ENCODE results near the gene LHB. TPM values are rescaled to one million over a fixed set of nuclear protein-coding genes. Genes with fewer than 3 reads are reported as not detected.
"Not testable (repeated sequence)": the region's sequence is repeated elsewhere in the genome, so short reads cannot be mapped to it uniquely, and the experiment has no call there.

The LHB gene
- total RNA-seq, 1 donor from 2014 or later, result not detected

DNA sequence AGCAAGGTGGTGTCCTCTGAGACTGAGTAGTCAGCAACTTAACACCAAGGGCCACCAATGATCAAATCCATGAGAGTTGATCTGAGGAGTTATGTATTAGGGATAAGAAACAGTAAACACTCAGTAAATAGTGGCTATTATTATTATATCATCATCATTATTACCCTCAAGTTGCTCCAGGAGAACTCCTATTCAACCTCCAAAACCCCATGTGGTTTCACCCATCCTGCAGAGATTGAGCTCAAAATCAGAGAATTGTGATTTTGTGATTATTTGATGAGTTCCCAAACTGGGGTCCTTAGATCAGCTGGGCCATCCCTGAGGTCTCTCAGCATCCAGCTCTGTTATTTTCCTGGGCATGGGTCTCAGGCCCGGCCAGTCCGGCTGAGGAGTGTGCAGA is 44.1 kb upstream of the LHB start:
- no peak for DNase-seq (ENCODE audit: low spot score in 2 of 2, unreplicated experiment in 2 of 2)
- Mint-ChIP-seq H3K9me3 (no peaks in the 10 kb centered on the region), H3K36me3 (peaks cover 4% of the 10 kb centered on the region), H3K4me3 (no peak overlapping the region), H3K27ac (no peak overlapping the region), H3K4me1 (peaks cover 41% of the 10 kb centered on the region), H3K27me3 (ENCODE audit: low read depth) (peaks cover 24% of the 10 kb centered on the region)
- no peak for TF ChIP-seq CTCF (IDR thresholded peaks at IDR 0.05; ENCODE audit: unreplicated experiment)

- Mint-ChIP-seq H3K36me3 (peaks cover 4% of the 10 kb centered on the region), H3K27me3 (ENCODE audit: low read depth) (peaks cover 25% of the 10 kb centered on the region), H3K27ac (no peak overlapping the region), H3K9me3 (no peaks in the 10 kb centered on the region), H3K4me3 (no peak overlapping the region), H3K4me1 (peaks cover 27% of the 10 kb centered on the region)
- no peak for TF ChIP-seq CTCF (IDR thresholded peaks at IDR 0.05; ENCODE audit: unreplicated experiment)
- no peak for DNase-seq (ENCODE audit: low spot score in 2 of 2, unreplicated experiment in 2 of 2)
Observed at GRCh38 chr19:49059053-49059452, 42.2 kb upstream of the LHB start.

DNA sequence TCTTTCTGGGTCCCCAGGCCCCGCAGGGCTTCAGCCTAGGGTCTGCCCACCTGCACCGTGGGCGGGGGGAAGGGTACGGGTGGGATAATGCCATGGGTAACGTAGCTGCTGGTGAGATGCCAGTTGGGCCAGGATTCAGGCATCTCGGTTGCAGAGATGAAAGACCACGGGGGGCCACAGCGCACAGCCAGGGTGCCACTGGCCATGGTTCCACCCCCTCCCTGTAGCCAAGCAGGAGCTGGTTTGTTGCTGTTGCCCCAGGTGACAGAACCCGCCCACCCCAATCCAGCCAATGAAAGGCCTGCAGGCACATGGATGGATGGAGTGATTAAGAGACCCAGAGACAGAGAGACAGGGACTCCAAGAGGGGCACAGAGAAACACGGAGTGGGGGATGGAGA is 41.7 kb upstream of the LHB start:
- no peak for DNase-seq (ENCODE audit: low spot score in 2 of 2, unreplicated experiment in 2 of 2)

DNA sequence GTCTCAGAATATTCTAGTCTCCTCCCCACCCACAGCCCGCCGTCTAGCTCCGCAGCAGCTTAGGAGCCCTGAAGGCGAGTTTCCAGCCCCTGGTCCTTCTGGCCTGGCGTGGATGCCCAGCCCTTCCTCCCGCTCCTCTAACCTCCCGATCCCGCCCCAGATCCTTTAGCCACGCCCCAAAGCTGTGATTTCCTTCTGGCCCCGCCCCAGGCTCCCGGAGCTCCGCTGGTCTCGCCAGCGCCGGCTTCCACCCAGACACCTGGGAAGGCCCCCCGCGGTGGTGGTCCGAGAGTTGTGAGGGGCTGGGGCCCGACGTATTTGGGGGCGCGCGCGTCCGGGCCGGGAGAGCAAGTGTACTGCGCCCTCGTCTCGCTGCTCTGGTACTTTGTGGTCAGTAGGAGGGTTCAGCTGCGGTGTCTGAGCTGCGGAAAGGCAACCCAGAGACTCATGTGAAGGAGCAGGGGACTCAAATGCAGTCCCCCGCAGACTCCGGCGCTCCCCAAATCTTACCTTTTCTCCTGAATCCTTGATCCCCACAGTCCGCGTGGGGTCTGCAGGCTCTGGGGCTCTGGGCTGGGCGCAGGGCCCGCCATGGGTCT is 40.8 kb upstream of the LHB start, which contains the start of gene CGB7:
TSS of gene CGB7 (minus strand) at position 114 of the 599 bp plus-strand sequence. CDS start 2,374 bp downstream, outside the sequence.
- H3K27me3 Mint-ChIP-seq (ENCODE audit: low read depth), result peaks cover 26% of the 10 kb centered on the region
- H3K27ac Mint-ChIP-seq, result no peak within 1 kb of the TSS
- no peaks in the 10 kb centered on the region for H3K9me3 Mint-ChIP-seq
- H3K4me3 Mint-ChIP-seq, result peak within 1 kb of the TSS; percentile 70
- peaks cover 4% of the 10 kb centered on the region for H3K36me3 Mint-ChIP-seq
- DNase-seq (ENCODE audit: low spot score in 2 of 2, unreplicated experiment in 2 of 2), result peak in 1 of 2 experiments; percentile 61
- H3K4me1 Mint-ChIP-seq, result peaks cover 18% of the 10 kb centered on the region
- no peak for TF ChIP-seq CTCF (IDR thresholded peaks at IDR 0.05; ENCODE audit: unreplicated experiment)

More for the DNA sequence above, 41.7 kb upstream of the LHB start:
- Mint-ChIP-seq H3K36me3 (peaks cover 4% of the 10 kb centered on the region), H3K27ac (no peak overlapping the region), H3K4me1 (peaks cover 22% of the 10 kb centered on the region), H3K9me3 (no peaks in the 10 kb centered on the region), H3K27me3 (ENCODE audit: low read depth) (peaks cover 26% of the 10 kb centered on the region), H3K4me3 (peak overlapping the region; percentile 70)
- no peak for TF ChIP-seq CTCF (IDR thresholded peaks at IDR 0.05; ENCODE audit: unreplicated experiment)

DNA sequence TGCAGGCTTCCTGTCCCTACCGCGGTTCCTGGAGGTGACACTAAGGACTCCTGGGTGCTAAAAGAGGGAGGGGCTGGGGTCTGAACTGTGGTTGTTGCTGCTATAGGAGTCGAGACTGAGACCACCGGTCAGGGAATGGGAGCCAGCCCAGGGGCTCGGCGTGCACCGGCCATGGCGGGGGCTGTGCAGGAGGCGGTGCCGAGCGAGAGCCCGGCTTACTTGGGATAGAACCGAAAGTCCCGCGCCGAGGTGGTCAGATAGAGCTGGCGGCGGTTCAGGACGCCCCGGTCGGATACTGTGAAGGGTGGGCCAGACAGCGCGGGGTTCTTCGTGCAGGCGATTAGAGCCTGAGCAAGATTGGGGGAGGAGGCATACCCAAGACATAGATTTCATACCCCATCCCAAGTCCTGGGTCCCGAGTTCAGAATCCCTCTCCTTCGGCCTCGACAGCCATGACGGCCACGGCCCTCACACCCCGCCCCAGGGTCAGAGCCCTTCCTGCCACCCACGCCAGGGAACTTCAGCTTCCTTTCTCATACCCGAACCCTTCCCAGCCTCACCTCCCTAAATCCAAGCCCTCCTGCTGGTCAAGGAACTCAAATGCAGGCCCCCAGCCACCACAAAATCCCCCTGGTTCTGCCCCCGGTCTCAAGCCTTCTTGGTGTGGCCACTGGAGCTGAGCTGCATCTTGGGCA is 40.2 kb upstream of the LHB start:
- H3K27ac Mint-ChIP-seq; H3K36me3 Mint-ChIP-seq; H3K9me3 Mint-ChIP-seq; DNase-seq (ENCODE audit: low spot score in 2 of 2, unreplicated experiment in 2 of 2): not testable (repeated sequence)
- H3K27me3 Mint-ChIP-seq (ENCODE audit: low read depth), result peaks cover 26% of the 10 kb centered on the region
- peak overlapping the region; percentile 70 for H3K4me3 Mint-ChIP-seq
- H3K4me1 Mint-ChIP-seq, result peaks cover 18% of the 10 kb centered on the region

Data from mesothelial cell of epicardium (in vitro differentiated cells).